Cortex of kidney (tissue), 1 donor: ENCODE measurements around the gene A4GNT.
"Not testable (repeated sequence)": the region's sequence is repeated elsewhere in the genome, so short reads cannot be mapped to it uniquely, and the experiment has no call there.

Experiments
- DNase-seq: peaks from one replicate; lab custom pipeline; 2025; lab: John Stamatoyannopoulos, UW

Gene A4GNT

DNA sequence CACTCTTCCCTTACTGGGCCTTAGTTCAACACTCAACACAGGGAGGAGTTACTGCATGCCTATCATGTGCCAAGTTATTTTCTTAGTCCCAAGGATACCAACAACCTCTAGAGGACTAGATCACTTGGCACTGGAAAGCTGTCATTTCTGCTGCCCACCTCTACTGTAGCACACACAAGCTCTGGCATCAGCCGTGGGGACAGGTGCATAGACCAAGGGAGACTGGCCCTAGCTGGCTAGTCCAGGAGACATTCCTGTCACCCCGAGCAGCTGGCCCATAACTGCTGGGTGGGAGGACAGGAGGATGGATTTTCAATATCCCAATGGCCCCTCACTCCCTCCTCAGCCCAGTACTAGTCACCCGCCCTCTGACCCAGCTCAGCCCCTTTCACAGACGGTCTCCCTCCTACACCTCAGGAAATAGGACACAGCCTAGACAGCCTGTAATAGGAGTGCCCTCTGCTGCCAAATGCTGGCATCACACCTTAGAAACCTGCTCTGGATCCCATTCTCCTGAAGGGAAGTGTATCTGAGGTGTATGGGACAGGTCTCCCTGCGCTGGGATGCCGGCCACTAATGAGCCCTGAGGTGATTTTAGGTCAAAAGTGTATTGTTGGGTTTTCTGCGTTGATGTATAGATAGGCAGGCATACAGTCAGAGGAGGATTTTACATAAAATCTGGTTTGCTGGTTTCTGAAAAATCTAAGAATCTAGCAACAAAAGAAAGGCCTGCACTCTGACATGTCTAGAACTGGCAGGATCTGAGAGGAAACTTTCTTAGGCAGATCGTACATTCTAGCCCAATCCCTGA lies 13.4 kb downstream of the A4GNT start:
- DNase-seq = no peak

DNA sequence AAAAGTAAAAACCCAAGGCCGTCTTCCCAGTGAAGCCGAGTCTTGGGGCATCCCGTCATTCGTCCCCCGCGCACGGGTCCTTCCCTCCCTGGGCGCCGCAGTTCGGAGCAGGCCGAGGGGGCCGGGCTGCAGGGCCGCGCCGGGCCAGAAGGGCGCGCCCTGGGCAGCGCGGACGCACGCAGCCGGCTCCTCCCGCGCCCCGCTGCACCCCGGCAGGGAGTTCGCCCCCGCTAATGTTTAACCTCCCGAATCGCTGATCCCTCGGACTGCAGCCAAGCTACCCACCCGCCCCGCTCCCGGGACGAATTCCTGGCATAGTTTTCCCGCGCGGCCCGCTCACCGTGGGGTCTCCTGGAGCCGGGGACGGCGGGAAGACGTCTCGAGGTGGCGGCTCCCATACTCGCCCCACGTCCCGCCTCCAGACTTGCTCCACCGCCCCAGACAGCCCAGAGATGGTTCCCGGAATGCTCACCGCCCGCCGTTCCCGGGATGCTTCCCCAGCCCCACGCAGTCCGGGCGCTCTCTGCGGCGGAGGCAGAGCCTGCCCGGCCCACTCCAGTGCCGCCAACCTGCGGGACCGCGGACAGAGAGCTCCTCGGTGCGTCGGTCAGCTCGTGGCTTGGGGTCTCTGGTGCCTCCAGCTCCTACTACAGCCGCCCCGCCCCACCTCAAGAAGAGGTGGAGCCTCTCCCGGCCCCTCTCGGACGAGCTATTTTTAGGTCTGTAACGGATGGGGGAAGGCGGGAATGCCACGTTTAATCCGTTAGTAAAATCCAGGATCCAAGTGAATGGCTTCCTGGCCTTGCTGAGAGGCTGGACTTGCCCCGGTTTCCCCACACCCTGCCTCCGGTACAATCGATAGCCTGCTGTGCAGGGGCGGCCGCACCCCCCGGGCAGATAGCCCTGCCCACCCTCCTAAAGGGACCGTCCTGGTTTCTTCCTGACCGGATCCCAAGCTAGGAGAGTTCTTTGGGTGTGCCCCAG lies 16.9 kb downstream of the A4GNT start, which contains the start of gene DZIP1L:
Gene DZIP1L, minus strand, starts transcription at position 621 of the 984 bp plus-strand sequence. CDS start 11,637 bp downstream, outside the sequence.
- DNase-seq = no peak

DNA sequence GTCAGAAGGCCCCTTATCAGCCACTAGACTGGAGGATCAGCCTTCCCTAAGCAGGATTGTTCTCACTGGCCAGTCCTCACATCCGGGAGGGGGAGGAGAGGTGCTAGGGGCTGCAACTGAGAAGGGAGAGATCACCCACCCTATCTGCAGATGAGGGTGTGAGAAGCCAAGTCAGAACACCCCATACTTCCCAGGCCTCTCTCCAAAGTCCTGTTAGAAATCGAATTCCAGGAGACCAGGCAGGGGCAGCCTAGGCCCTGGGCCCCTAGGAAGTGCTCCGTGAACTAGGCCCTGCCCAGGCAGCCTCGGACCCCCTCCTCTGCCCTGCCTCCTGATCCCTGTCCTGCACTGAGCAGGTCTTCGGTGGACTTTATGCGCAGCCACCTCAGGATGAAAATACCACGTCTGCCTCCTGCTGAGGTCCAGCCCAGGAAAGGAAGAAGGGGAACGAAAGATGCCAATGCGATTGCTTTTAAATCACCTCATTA lies 17.7 kb downstream of the A4GNT start:
- DNase-seq = no peak

DNA sequence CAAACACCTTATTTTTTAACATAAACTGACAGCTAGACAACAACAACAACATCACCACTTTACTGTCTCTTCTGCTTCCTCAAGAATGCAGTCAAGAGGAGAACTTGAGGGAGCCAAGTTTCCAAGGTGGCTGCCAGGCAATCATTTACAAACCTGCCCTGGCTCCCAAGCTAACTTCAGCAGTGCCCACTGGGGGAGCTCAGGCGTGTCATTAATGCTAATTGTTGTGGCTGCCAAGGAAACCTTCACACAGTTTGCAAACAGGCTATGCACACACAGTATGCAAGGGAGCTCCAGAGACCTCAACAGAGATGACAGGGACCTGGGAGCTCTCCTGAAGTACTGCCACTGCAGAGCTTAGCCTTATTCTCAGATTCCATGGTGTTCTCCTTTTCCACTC lies 18.9 kb downstream of the A4GNT start:
- no peak for DNase-seq

DNA sequence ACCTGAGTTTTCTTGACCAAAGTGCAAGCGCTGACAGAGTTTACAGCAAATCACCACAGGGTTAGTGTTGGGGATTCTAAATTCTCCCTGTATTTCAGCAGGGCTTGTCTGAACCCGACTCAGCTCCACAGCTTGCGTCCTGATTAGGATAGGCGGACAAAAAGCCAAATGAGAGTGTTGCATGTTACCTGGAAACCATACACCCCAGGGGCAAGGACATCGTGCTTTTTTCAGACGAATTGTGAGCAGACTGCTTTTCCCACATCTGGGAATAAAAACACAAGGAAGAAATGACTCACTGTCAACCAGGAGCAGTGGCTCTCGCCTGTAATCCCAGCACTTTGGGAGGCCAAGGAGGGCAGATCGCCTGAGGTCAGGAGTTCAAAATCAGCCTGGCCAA lies 19.8 kb downstream of the A4GNT start:
- no peak for DNase-seq

DNA sequence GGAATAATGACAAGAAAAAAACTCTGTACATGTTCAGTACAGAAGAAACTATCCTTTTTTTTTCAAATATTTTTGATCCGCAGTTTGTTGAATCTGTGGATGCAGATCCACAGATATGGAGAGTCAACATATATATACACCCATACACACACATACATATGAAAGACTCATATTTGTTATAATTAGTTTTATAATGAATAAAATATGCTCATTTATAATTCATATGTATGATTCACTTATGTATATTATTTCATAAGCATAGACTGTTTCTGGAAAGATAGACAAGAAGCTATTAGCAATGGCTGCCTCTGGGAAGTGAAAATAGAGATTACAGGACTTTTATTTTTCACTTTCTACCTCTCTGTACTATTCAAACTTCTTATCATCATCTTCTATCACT lies 26.6 kb downstream of the A4GNT start:
- no peak for DNase-seq

DNA sequence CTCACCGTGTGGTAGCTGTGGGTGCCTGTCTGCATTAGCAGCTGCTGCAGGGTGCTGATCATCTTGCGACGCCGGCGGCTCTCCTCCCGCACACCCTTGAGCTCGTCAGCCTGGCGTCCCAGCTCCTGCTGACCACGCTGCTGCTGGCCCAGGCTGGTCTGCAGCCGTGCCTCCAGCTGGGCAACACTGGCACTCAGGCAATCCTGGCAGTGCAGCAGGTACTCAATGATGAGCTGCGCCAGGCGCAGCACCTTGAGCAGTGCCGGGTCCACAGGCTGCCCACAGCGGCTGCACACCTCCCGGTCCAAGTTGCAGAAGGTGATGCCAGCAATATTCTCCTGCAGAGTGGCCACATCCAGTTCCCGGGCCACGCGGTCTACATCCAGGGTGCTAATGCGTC lies 28.7 kb downstream of the A4GNT start:
- DNase-seq = no peak

DNA sequence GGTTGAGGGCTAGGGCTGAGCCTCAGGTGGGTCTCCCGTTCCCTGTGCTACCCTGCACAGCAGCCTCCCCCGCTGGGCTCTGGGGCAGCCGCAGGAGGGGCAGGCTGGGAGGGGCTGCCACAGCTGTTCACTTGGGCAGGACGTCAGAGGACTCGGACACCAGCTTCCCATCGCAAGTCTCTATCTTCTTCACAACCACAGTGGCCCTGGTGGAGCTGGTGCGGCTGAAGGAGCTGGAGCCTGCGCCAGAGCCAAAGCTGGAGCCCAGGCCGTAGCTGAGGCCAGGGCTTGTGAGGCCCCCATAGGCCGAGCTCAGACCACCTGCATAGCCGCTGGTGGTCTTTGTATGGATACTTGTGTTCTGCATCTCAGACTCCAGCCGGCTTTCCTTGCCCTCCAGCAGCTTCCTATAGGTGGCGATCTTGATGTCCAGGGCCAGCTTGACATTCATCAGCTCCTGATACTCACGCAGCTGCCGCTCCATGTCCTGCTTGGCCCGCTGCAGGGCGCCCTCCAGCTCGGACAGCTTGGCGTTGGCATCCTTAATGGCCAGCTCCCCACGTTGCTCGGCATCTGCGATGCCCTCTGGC lies 30.7 kb downstream of the A4GNT start:
- DNase-seq = not testable (repeated sequence)

DNA sequence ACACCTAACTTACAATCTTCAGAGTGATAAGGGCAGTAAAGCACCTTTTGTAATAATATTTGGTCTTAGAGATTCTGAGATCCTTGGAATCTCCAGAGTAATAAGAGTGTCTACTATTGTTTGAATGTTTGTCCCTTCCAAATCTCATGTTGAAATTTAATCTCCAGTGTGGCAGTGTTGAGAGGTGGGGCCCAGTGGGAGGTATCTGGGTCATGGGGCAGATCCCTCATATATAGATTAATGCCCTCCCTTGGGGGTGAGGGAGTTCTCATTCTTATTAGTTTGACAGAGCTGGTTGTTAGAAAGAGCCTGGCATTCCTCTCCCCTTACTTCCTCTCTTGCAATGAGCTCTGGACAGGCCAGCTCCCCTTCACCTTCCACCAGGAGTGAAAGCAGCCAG lies 32.8 kb downstream of the A4GNT start:
- no peak for DNase-seq

DNA sequence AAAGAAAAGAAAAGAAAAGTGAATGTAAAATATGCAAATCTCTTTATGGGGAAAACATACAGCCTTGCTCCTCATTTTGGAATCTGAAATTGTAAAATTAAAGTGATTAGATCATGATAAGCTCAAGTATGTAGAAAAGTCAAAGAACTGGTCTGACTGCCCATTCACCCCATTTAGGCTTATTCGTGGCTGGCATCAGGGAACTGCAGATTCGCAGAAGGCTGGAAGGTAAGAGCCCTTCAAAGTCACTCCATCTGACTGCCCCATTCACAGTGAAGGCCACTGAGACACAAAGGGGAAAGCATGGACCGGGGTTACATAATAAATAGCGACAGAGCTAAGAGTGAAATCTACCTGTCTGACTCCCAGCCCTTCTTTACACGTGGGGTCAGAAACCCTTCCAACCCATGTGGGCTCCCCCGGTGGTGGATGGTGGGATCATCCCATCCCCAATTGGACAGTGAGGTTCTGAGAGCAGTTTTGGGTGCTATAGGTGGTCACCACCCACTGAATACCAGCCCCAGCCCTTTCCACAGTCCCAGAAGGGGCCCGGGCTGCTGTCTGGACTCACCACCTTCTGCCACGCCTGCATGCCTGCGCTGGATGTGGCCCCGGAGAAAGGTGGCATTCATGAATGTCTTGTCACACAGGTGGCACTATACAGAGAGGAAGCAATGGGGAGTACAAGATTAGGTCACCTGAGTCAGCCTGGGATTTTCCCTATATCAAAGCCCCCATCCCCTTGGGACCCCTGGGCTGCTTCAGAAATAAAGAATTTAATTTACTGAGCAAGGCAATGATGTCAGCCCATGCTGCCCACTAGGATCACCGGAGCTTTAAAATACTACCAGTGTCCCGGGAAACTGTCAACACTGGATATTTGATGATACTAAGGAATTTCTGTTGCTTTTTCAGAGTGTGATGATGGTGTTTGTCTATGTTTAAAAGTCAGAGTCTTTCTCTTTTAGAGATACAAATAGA lies 34.7 kb downstream of the A4GNT start:
- no peak for DNase-seq

DNA sequence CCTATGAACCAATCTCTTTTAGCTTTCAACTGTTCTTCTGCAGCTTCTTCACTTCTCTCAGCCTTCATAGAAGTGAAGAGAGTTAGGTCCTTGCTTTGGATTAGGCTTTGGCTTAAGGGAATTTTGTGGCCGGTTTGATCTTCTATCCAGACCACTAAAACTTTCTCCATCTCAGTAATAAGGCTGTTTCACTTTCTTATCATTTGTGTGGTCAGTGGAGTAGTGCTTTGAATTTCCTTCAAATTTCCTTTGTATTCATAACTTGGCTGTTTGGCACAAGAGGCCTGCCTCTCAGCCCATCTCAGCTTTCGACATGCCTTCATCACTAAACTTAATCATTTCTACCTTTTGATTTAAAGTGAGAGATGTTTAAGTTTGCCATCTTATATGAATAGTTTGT lies 38.5 kb downstream of the A4GNT start:
- DNase-seq = no peak

DNA sequence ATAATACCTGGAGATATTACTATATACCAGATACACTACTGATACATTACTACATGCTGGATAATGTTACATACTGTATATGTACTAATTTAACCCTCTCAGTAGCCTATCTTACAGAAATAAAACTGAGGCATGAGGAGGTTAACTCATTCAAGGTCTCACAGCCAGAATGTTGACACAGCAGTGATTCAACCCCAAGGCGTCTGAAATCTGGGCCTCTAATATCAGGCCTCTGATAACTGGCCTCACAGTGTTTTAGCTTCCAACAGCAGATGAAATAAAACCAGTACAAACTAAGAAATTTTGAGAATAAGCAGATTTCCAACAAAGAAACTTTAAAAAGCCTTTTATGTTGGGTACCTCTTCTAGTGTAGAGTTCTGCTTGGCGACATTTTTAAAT lies 40.2 kb downstream of the A4GNT start:
- no peak for DNase-seq

DNA sequence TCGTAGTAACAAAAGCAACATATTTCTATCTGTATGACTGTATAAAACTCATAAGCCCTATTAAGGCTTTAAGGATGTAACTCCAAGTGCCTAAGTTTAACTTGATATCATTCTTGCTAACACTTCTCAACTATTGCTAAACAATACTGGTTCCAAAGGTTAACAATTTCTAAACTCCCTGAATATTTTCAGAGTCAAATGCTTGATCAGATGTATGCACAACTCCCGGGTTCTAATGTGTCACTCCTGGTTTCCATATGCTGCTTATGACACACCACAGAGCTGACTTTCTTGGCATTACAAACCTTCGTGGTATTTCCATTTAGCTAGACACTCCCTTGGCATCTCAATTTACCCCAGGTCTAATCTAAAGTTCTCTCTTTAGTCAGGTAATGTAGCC lies 43.1 kb downstream of the A4GNT start:
- DNase-seq = no peak

DNA sequence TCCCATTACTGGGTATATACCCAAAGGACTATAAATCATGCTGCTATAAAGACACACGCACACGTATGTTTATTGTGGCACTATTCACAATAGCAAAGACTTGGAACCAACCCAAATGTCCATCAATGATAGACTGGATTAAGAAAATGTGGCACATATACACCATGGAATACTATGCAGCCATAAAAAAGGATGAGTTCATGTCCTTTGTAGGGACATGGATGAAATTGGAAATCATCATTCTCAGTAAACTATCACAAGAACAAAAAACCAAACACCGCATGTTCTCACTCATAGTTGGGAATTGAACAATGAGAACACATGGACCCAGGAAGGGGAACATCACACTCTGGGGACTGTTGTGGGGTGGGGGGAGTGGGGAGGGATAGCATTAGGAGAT lies 46.4 kb downstream of the A4GNT start:
- not testable (repeated sequence) for DNase-seq

DNA sequence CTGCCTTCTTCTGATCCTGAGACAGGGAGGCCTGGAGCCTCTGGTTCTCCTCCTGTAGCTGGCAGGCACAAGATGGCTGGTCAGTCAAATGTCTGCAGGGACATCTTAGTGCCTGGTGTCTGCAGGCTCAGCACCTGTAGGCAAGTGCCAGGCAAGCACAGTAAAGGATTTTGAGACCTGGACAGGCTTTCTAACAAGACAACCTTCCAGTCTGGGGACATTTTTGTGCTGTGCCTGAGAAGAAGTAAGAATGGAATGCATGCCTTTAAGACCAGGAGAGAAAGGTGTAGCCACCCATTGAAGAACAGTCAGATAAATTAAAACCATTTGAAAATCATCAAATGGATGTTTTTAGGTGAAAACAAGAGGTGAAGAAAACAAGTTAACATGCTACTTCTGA lies 48.0 kb downstream of the A4GNT start:
- DNase-seq = no peak

DNA sequence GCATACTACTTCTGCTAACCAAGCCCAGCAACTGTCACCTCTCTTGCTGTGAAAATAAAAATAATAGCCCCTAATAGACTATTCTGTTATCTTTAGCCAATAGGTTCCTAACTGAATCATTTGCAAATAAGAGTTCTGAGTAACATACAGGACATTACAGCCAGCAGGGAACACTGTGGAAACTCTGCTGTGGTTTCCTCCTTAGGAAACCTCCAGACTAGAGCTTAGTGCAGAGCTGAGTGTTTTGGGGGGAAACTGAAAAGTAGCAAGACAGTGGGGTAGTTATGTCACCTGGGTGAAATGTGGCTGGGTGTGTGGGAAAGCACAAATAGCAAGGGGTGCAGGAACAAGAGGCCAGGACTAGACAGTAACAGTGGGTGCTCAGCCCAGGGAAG lies 49.2 kb downstream of the A4GNT start:
- no peak for DNase-seq

DNA sequence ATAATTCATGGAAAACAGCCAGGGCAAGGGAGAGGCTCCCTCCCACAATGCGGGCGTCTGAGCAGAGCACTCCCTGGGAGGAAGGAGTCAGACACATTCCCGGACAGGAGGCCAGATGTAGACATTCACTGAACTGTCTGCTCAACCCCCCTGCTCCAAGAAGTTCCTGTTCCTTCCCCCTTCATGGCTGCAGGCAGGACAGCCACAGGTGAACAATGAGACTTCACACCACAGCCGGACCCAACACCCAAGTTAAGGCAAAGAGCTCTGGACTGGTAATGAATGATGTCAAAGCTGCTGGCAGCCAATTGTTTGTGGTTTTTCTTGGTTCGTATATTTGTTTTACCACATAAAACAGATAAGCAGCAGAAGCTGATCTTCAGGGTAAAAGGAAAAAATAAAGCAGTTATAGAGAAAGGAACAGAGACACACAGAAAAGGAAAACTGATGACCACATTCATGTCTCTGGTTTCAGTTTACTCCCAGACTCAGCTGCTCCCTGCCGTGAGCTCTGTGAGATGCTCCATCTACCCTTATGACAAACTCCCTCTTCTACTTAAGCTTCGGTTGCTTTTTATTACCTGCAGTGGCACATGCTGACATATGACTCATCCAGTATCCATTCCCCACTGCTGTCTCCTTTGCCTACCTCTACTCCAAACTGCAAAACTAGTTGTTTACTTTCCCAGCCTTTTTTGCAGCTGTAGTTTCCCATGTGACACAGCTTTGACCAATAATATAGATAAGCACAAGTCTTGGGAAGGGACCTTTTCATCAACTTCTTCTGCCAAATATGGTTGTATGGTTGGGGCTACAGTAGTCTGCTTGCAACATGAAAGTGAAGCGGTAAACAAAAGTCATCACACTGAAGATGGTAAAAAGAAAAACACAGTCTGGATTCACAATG lies 49.9 kb downstream of the A4GNT start:
- no peak for DNase-seq

DNA sequence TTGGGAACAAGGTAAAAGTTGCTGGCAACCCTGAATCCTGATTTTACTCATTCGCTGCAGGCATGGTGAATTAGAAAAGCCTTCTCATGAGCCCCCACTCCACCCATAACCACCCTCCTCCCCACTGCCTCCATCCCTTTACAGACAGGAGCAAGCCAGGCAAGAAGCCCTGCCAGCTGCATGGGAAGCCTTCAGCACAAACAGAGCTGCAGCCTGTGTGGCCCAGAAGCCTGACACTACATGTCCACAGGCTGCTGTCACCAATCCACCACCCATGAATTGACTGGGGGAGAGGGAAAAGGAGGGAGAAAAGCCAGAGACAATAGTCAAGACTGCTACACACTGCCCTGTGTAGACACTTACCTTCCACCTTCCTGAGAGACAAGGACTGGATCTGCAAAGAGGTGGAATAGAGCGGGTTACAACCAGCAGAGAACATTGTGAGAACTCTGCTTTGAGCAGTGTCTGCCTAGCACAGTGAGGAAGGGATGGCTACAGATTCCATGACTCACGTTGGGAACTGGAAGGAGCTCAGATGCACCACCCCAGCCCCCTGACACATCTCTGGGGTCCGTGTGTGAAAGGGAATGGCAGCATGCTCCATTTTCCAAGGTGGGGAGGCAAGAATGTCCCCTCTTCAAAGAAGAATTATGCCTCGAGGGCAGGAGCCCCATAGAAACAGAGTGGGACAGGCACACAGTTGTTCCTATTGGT lies 50.7 kb downstream of the A4GNT start:
- no peak for DNase-seq

DNA sequence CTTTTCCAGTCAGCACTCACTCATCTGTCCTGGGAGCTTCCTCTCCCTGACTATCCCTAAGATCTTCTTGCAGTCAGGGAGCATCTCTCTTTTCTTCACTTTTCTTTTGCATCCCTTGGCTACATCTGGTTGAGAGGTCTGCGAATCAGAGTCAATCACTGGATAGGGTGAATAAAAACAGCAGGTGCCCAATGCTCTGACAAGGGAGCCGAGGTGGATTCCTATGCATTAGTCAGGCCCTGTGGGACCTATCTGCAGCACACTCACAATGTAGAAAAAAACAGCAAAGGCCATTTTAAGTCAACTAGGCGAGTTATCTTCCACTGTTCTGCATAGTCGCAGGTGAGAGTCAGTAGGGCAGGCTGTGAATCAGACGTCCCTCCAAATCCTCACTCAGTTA lies 52.3 kb downstream of the A4GNT start:
- DNase-seq = no peak
